ENCODE data around the gene EEF1A2.

EEF1A2 gene

GRCh38 chr20:63498960-63499337 is at the start of gene EEF1A2:
Gene EEF1A2 (minus strand): TSS chr20:63499083. CDS start chr20:63497763, 1,320 bp downstream.
- Histone ChIP-seq H3K79me2 (ENCODE audit: low read length) (no peaks in the 10 kb centered on the region), H3K4me1 (ENCODE audit: low read length) (peaks cover 8% of the 10 kb centered on the region), H4K20me1 (ENCODE audit: insufficient read depth, low read length) (no peaks in the 10 kb centered on the region), H3K9me2 (replicated peaks; ENCODE audit: insufficient read depth, low read length) (no peaks in the 10 kb centered on the region), H3K9ac (ENCODE audit: low read length) (no peak within 1 kb of the TSS), H2AFZ (ENCODE audit: low read length) (no peak within 1 kb of the TSS), H3K36me3 (replicated peaks; ENCODE audit: insufficient read depth, low read length) (no peaks in the 10 kb centered on the region), H3K9me3 (replicated peaks; ENCODE audit: insufficient read depth, low read length) (no peaks in the 10 kb centered on the region), H3K27me3 (replicated peaks; ENCODE audit: insufficient read depth, low read length) (peaks cover 61% of the 10 kb centered on the region), H3K4me3 (ENCODE audit: low read length) (no peak within 1 kb of the TSS), H3K27ac (ENCODE audit: low read length) (no peak within 1 kb of the TSS), H3F3A (ENCODE audit: insufficient read depth, low read length) (no peaks in the 10 kb centered on the region), H3K4me2 (ENCODE audit: low read depth, low read length) (no peak within 1 kb of the TSS)
- DNase-seq: no peak
- TF ChIP-seq EZH2 (optimal IDR thresholded peaks at IDR 0.05; ENCODE audit: low read depth, low read length) (no peak), CTCF (IDR thresholded peaks at IDR 0.05; ENCODE audit: low read length) (no peak), EZH2phosphoT487 (IDR thresholded peaks at IDR 0.05; ENCODE audit: low read length) (no peak)

- no peaks in the 10 kb centered on the region for H3K79me2 ChIP-seq (ENCODE audit: low read length)
- TF ChIP-seq EZH2phosphoT487 (IDR thresholded peaks at IDR 0.05; ENCODE audit: low read length) (no peak), CTCF (IDR thresholded peaks at IDR 0.05; ENCODE audit: low read length) (no peak), EZH2 (optimal IDR thresholded peaks at IDR 0.05; ENCODE audit: low read depth, low read length) (no peak)
- DNase-seq: no peak
- no peaks in the 10 kb centered on the region for H3K9me3 ChIP-seq (replicated peaks; ENCODE audit: insufficient read depth, low read length)
- H3K9me2 ChIP-seq (replicated peaks; ENCODE audit: insufficient read depth, low read length): no peaks in the 10 kb centered on the region
- H3K4me1 ChIP-seq (ENCODE audit: low read length): no peaks in the 10 kb centered on the region
- H4K20me1 ChIP-seq (ENCODE audit: insufficient read depth, low read length): no peaks in the 10 kb centered on the region; the same call in 1 of the 2 replicates
- peaks cover 96% of the 10 kb centered on the region for H3K27me3 ChIP-seq (replicated peaks; ENCODE audit: insufficient read depth, low read length)
- H3K27ac ChIP-seq (ENCODE audit: low read length): no peak overlapping the region
- H3K4me3 ChIP-seq (ENCODE audit: low read length): no peak overlapping the region
- H3F3A ChIP-seq (ENCODE audit: insufficient read depth, low read length): no peaks in the 10 kb centered on the region
- no peak overlapping the region for H3K9ac ChIP-seq (ENCODE audit: low read length)
- no peak overlapping the region for H2AFZ ChIP-seq (ENCODE audit: low read length)
- H3K36me3 ChIP-seq (replicated peaks; ENCODE audit: insufficient read depth, low read length): no peaks in the 10 kb centered on the region
- H3K4me2 ChIP-seq (ENCODE audit: low read depth, low read length): no peak overlapping the region
These were observed 49.7 kb upstream of the EEF1A2 start for GRCh38 chr20:63548542-63548941.

GRCh38 chr20:63547725-63548480 is 49.0 kb upstream of the EEF1A2 start, which contains the start of gene SRMS:
Gene SRMS (minus strand): TSS chr20:63547749. CDS start chr20:63547463, 286 bp downstream.
- Histone ChIP-seq H3K4me3 (ENCODE audit: low read length) (no peak within 1 kb of the TSS), H3K9ac (ENCODE audit: low read length) (no peak within 1 kb of the TSS), H3K9me3 (replicated peaks; ENCODE audit: insufficient read depth, low read length) (no peaks in the 10 kb centered on the region), H3K4me1 (ENCODE audit: low read length) (no peaks in the 10 kb centered on the region), H3F3A (ENCODE audit: insufficient read depth, low read length) (no peaks in the 10 kb centered on the region), H2AFZ (ENCODE audit: low read length) (no peak within 1 kb of the TSS), H3K27me3 (replicated peaks; ENCODE audit: insufficient read depth, low read length) (peaks cover 96% of the 10 kb centered on the region), H3K36me3 (replicated peaks; ENCODE audit: insufficient read depth, low read length) (no peaks in the 10 kb centered on the region), H3K27ac (ENCODE audit: low read length) (no peak within 1 kb of the TSS), H3K79me2 (ENCODE audit: low read length) (no peaks in the 10 kb centered on the region), H4K20me1 (ENCODE audit: insufficient read depth, low read length) (no peaks in the 10 kb centered on the region; the same call in 1 of the 2 replicates), H3K4me2 (ENCODE audit: low read depth, low read length) (no peak within 1 kb of the TSS), H3K9me2 (replicated peaks; ENCODE audit: insufficient read depth, low read length) (no peaks in the 10 kb centered on the region)
- DNase-seq: no peak
- TF ChIP-seq CTCF (IDR thresholded peaks at IDR 0.05; ENCODE audit: low read length): no peak

All from MM.1S (cell line).